HepG2 (cell line): ENCODE measurements around the gene ARHGAP26. TPM values are rescaled to one million over a fixed set of nuclear protein-coding genes. Genes with fewer than 3 reads are reported as not detected.

ENCODE experiments used
- ATAC-seq: fragments of 200-7000 bp; cut with Tn5 transposase; 3 replicates; pipeline ENCODE4 v1.9.1; 2020; ENCODE audit warnings: mild to moderate bottlenecking, moderate library complexity
- BruUV-seq: library from RNA; stranded (reverse); fragments of 400-500 nt; replicated peaks from 2 replicates; lab custom pipeline; 2021; lab: Mats Ljungman, UMichigan
- CTCF ChIA-PET: fragments of 300-600 bp; formaldehyde crosslinking; extraction: SDS; loops from one replicate; lab custom pipeline; 2021; ENCODE audit warnings: low total read pairs, inconsistent platforms, low intra/inter-chr PET ratio; lab: Yijun Ruan, JAX
- POLR2A ChIA-PET: fragments of 350-600 bp; sonication (Branson Sonifier 250); formaldehyde crosslinking; loops from one replicate; lab custom pipeline; 2020; ENCODE audit warnings: antibody characterized with exemption, inconsistent platforms; lab: Yijun Ruan, JAX
- DNase-seq: peaks from one replicate; pipeline ENCODE4 v3.0.0-alpha.2; 2015; ENCODE audit warnings: low spot score
- FAIRE-seq: peaks from 3 replicates; lab custom pipeline; 2011; peaks lifted over from hg19 to GRCh38; lab: Jason Lieb, UNC
- H2AFZ ChIP-seq: one replicate; pipeline ENCODE4 v1.6.1; 2011; ENCODE audit warnings: low read length, inconsistent platforms
- H3K27ac ChIP-seq: fragments of 300-600 bp; 3 replicates; pipeline ENCODE4 v1.8.0; 2011; ENCODE audit warnings: mixed run types, mild to moderate bottlenecking, mixed read lengths, low read length, inconsistent platforms; ENCODE audit not compliant: insufficient read depth; ENCODE audit errors: extremely low read length
- H3K27me3 ChIP-seq, 2 experiments: fragments of 200-600 bp in 1 of 2; 2 replicates in 1 of 2; 3 replicates in 1 of 2; pipeline versions ENCODE4 v1.6.0 to v1.8.0; 2011; ENCODE audit warnings: low read length in 2 of 2, mild to moderate bottlenecking in 2 of 2, moderate library complexity in 2 of 2, inconsistent platforms in 1 of 2; ENCODE audit not compliant: insufficient read depth in 2 of 2, control insufficient read depth in 1 of 2
- H3K36me3 ChIP-seq, 2 experiments: fragments of 200-600 bp in 1 of 2; replicated peaks in 1 of 2; 2 replicates in 1 of 2; 3 replicates in 1 of 2; pipeline versions ENCODE4 v1.5.1 to v1.8.0; 2011; ENCODE audit warnings: low read length in 2 of 2, inconsistent platforms in 1 of 2; ENCODE audit not compliant: insufficient read depth in 2 of 2, control insufficient read depth in 1 of 2
- H3K4me1 ChIP-seq: 2 replicates; pipeline ENCODE4 v1.5.1; 2012; ENCODE audit warnings: low read length, inconsistent platforms; ENCODE audit not compliant: insufficient read depth
- H3K4me2 ChIP-seq: 2 replicates; pipeline ENCODE4 v1.6.0; 2011; ENCODE audit warnings: low read depth, low read length, inconsistent platforms
- H3K4me3 ChIP-seq, 3 experiments: fragments of 200-600 bp in 1 of 3; sonication (generic), shearing (Covaris generic) in 1 of 3; replicated peaks in 1 of 3; 2 replicates each; pipeline ENCODE4 v1.5.1; 2011 to 2016; ENCODE audit warnings: low read length in 3 of 3, inconsistent platforms in 2 of 3, low read depth in 2 of 3, mild to moderate bottlenecking in 2 of 3, control low read depth in 1 of 3, mixed read lengths in 1 of 3; ENCODE audit not compliant: insufficient read depth in 1 of 3
- H3K79me2 ChIP-seq: one replicate; pipeline ENCODE4 v1.6.1; 2011; ENCODE audit warnings: low read length, inconsistent platforms; ENCODE audit not compliant: insufficient read depth
- H3K9ac ChIP-seq: 2 replicates; pipeline ENCODE4 v1.6.0; 2011; ENCODE audit warnings: mild to moderate bottlenecking, low read depth, low read length, inconsistent platforms; ENCODE audit not compliant: insufficient read depth
- H3K9me3 ChIP-seq: 2 replicates; pipeline ENCODE4 v1.5.1; 2012; ENCODE audit warnings: mild to moderate bottlenecking, low read length
- H4K20me1 ChIP-seq: 2 replicates; pipeline ENCODE4 v1.6.0; 2011; ENCODE audit warnings: inconsistent platforms, mild to moderate bottlenecking, low read length, moderate library complexity; ENCODE audit not compliant: insufficient read depth
- RXRA ChIP-seq: sonication (generic); formaldehyde crosslinking; IDR thresholded peaks from 2 replicates; pipeline ENCODE4 v1.5.1; 2020; ENCODE audit warnings: missing genetic modification reagents
- SMC3 ChIP-seq: IDR thresholded peaks from 2 replicates; pipeline ENCODE4 v1.6.1; 2011; ENCODE audit warnings: low read length, improper control_type of control experiment
- ZNF567 ChIP-seq: sonication (generic); formaldehyde crosslinking; IDR thresholded peaks from 2 replicates; pipeline ENCODE4 v1.8.1; 2023; ENCODE audit warnings: mild to moderate bottlenecking, missing genetic modification reagents, borderline replicate concordance
- ZNF607 ChIP-seq: sonication (generic); formaldehyde crosslinking; IDR thresholded peaks from 2 replicates; pipeline ENCODE4 v1.5.1; 2020; ENCODE audit warnings: missing genetic modification reagents, mild to moderate bottlenecking, borderline replicate concordance
- in situ Hi-C: cut with HindIII; loops from 2 replicates; pipeline ENCODE4 v1.10.0; 2017; ENCODE audit warnings: low pct_unique_long_range_greater_than_20kb; ENCODE audit not compliant: extremely low pct_ligation_motif_present
- intact Hi-C: fragments of 100-400 bp; cut with micrococcal nuclease; formaldehyde crosslinking; loops from one replicate; pipeline ENCODE4 v1.10.0; 2022; ENCODE audit not compliant: unreplicated experiment
- polyA plus RNA-seq, 8 experiments: library from polyadenylated mRNA; depleted of rRNA in 3 of 8; stranded (reverse) in 7 of 8; unstranded in 1 of 8; fragments of >200 nt; fragmentation: Illumina TruSeq in 4 of 8; extraction: Trizol in 4 of 8; gene quantifications; 2 replicates each; pipeline versions ENCODE4 v1.2.1 to v1.2.3, GENCODE V29; 2011 to 2016; ENCODE audit warnings: low read depth in 4 of 8, missing spikeins in 1 of 8, mixed read lengths in 1 of 8; ENCODE audit not compliant: insufficient read depth in 1 of 8
- total RNA-seq, 5 experiments: library from RNA; depleted of rRNA; stranded (reverse); fragments of >200 nt; fragmentation: Illumina TruSeq; extraction: Trizol; gene quantifications; 2 replicates each; pipeline ENCODE4 v1.2.3, GENCODE V29; 2016; ENCODE audit warnings: low read depth in 1 of 5
- TF ChIP-seq, protein P1 (sequence below): sonication (generic); formaldehyde crosslinking; IDR thresholded peaks from 2 replicates; pipeline ENCODE4 v1.5.0; 2020; ENCODE audit warnings: mild to moderate bottlenecking, missing genetic modification reagents, moderate library complexity
- TF ChIP-seq, protein P2 (sequence below): IDR thresholded peaks from 2 replicates; pipeline ENCODE4 v1.6.1; 2016; ENCODE audit warnings: low read depth, missing genetic modification reagents, missing compliant biosample characterization

The ARHGAP26 gene
- total and polyA plus RNA-seq, 2 of the 13 experiments (the other 11 are each of a cell fraction or from before 2014, with no cell fraction given), result 9.6 to 18.2 TPM

DNA sequence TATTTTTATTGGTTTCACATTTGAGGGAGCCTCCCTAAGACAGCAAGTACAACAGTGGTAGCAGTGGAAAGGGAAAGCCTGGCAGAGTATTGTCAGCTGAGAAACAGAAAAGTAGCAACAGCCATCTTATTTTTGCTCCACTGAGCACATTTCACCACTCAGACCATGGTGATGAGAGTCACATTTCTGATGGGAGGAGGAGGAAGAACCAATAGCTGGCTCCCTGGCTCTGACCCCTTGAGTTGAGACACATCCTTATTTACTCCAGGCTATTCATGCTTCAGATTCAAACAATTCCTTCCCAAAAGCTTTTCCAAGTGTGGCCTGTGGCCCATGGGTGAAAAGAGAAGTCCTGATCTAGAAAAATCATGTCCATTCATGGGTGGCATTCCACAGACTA is 236.3 kb downstream of the ARHGAP26 start:
- H3K4me3 ChIP-seq, result no peak overlapping the region
- H3K4me1 ChIP-seq, result peaks cover 53% of the 10 kb centered on the region
- no peaks in the 10 kb centered on the region for H4K20me1 ChIP-seq
- no peak overlapping the region for H3K4me2 ChIP-seq
- H3K79me2 ChIP-seq, result no peaks in the 10 kb centered on the region
- ChIA-PET POLR2A (interaction anchor here (0.7 kb wide), 1 partner anchor 17 kb away, joined by 3 read pairs; no protein-coding TSS in a partner anchor), CTCF (no interaction called here)
- FAIRE-seq, result no peak
- no peaks in the 10 kb centered on the region for H3K27me3 ChIP-seq
- TF ChIP-seq ZNF607, result no peak
- TF ChIP-seq, protein P1, sequence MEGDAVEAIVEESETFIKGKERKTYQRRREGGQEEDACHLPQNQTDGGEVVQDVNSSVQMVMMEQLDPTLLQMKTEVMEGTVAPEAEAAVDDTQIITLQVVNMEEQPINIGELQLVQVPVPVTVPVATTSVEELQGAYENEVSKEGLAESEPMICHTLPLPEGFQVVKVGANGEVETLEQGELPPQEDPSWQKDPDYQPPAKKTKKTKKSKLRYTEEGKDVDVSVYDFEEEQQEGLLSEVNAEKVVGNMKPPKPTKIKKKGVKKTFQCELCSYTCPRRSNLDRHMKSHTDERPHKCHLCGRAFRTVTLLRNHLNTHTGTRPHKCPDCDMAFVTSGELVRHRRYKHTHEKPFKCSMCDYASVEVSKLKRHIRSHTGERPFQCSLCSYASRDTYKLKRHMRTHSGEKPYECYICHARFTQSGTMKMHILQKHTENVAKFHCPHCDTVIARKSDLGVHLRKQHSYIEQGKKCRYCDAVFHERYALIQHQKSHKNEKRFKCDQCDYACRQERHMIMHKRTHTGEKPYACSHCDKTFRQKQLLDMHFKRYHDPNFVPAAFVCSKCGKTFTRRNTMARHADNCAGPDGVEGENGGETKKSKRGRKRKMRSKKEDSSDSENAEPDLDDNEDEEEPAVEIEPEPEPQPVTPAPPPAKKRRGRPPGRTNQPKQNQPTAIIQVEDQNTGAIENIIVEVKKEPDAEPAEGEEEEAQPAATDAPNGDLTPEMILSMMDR, result no peak
- TF ChIP-seq, protein P2, sequence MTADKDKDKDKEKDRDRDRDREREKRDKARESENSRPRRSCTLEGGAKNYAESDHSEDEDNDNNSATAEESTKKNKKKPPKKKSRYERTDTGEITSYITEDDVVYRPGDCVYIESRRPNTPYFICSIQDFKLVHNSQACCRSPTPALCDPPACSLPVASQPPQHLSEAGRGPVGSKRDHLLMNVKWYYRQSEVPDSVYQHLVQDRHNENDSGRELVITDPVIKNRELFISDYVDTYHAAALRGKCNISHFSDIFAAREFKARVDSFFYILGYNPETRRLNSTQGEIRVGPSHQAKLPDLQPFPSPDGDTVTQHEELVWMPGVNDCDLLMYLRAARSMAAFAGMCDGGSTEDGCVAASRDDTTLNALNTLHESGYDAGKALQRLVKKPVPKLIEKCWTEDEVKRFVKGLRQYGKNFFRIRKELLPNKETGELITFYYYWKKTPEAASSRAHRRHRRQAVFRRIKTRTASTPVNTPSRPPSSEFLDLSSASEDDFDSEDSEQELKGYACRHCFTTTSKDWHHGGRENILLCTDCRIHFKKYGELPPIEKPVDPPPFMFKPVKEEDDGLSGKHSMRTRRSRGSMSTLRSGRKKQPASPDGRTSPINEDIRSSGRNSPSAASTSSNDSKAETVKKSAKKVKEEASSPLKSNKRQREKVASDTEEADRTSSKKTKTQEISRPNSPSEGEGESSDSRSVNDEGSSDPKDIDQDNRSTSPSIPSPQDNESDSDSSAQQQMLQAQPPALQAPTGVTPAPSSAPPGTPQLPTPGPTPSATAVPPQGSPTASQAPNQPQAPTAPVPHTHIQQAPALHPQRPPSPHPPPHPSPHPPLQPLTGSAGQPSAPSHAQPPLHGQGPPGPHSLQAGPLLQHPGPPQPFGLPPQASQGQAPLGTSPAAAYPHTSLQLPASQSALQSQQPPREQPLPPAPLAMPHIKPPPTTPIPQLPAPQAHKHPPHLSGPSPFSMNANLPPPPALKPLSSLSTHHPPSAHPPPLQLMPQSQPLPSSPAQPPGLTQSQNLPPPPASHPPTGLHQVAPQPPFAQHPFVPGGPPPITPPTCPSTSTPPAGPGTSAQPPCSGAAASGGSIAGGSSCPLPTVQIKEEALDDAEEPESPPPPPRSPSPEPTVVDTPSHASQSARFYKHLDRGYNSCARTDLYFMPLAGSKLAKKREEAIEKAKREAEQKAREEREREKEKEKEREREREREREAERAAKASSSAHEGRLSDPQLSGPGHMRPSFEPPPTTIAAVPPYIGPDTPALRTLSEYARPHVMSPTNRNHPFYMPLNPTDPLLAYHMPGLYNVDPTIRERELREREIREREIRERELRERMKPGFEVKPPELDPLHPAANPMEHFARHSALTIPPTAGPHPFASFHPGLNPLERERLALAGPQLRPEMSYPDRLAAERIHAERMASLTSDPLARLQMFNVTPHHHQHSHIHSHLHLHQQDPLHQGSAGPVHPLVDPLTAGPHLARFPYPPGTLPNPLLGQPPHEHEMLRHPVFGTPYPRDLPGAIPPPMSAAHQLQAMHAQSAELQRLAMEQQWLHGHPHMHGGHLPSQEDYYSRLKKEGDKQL (CRISPR knock-in tag), result no peak
- no peak for TF ChIP-seq ZNF567 (CRISPR knock-in tag)
- TF ChIP-seq RXRA (CRISPR knock-in tag), result no peak
- TF ChIP-seq SMC3, result no peak
- H3K36me3 ChIP-seq, result no peaks in the 10 kb centered on the region; a peak in 1 of 5 replicates
- H3K9ac ChIP-seq, result no peak overlapping the region
- intact Hi-C loops, result no loop called here
- H3K27ac ChIP-seq, result no peak overlapping the region
- DNase-seq, result no peak
- in situ Hi-C loops, result no loop called here
- H2AFZ ChIP-seq, result no peak overlapping the region
- ATAC-seq, result no peak
- no peaks in the 10 kb centered on the region for H3K9me3 ChIP-seq
- BruUV-seq, result no TSS peak
